Endothelial cell of umbilical vein (primary cell): ENCODE measurements around the gene AQP2. TPM values are rescaled to one million over a fixed set of nuclear protein-coding genes. Genes with fewer than 3 reads are reported as not detected.

Experiments
- BruUV-seq: library from RNA; stranded (reverse); fragments of 400-500 nt; replicated peaks from 2 replicates; lab custom pipeline; 2021; lab: Mats Ljungman, UMichigan
- CTCF ChIA-PET: fragments of 300-600, 350-600 bp; sonication (Branson Sonifier 250); formaldehyde crosslinking; loops from one replicate; lab custom pipeline; 2021; ENCODE audit warnings: antibody characterized with exemption, inconsistent platforms; lab: Charles Lee
- POLR2A ChIA-PET: fragments of 300-600, 350-600 bp; sonication (Branson Sonifier 250); formaldehyde crosslinking; loops from one replicate; lab custom pipeline; 2021; ENCODE audit warnings: antibody characterized with exemption, inconsistent platforms; lab: Charles Lee
- DNase-seq: peaks from one replicate; pipeline ENCODE4 v3.0.0-alpha.2; 2011; ENCODE audit warnings: low read depth, low spot score
- FAIRE-seq: peaks from 2 replicates; lab custom pipeline; 2011; peaks lifted over from hg19 to GRCh38; lab: Jason Lieb, UNC
- H2AFZ ChIP-seq: 2 replicates; pipeline ENCODE4 v1.6.0; 2012; ENCODE audit warnings: low read depth, low read length, control low read depth, inconsistent platforms
- H3K27ac ChIP-seq: 2 replicates; pipeline ENCODE4 v1.5.1; 2011; ENCODE audit warnings: low read depth, mild to moderate bottlenecking, control low read depth, low read length, moderate library complexity; ENCODE audit not compliant: insufficient read depth
- H3K27me3 ChIP-seq, 2 experiments: 2 replicates each; pipeline versions ENCODE4 v1.6.0 to v1.6.1; 2011; ENCODE audit warnings: low read length in 2 of 2, mixed read lengths in 1 of 2; ENCODE audit not compliant: control insufficient read depth in 2 of 2, insufficient read depth in 2 of 2
- H3K36me3 ChIP-seq, 2 experiments: 2 replicates in 1 of 2; 3 replicates in 1 of 2; pipeline ENCODE4 v1.5.1; 2011; ENCODE audit warnings: low read length in 2 of 2, mild to moderate bottlenecking in 1 of 2, moderate library complexity in 1 of 2; ENCODE audit not compliant: control insufficient read depth in 2 of 2, insufficient read depth in 2 of 2; ENCODE audit errors: extremely low read depth in 1 of 2
- H3K4me1 ChIP-seq: 3 replicates; pipeline ENCODE4 v1.5.1; 2011; ENCODE audit warnings: mild to moderate bottlenecking, low read length; ENCODE audit not compliant: control insufficient read depth, insufficient read depth; ENCODE audit errors: extremely low read depth
- H3K4me2 ChIP-seq: 2 replicates; pipeline ENCODE4 v1.6.1; 2011; ENCODE audit warnings: low read length, control low read depth, mixed read lengths; ENCODE audit not compliant: insufficient read depth
- H3K4me3 ChIP-seq, 3 experiments: fragments of 200-600 bp in 1 of 3; sonication (generic), shearing (Covaris generic) in 1 of 3; replicated peaks in 1 of 3; 2 replicates each; pipeline ENCODE4 v1.5.1; 2011 to 2016; ENCODE audit warnings: control low read depth in 3 of 3, low read length in 3 of 3, mild to moderate bottlenecking in 2 of 3, inconsistent platforms in 1 of 3, low read depth in 1 of 3, moderate library complexity in 1 of 3; ENCODE audit not compliant: insufficient read depth in 1 of 3
- H3K79me2 ChIP-seq: 2 replicates; pipeline ENCODE4 v1.6.0; 2012; ENCODE audit warnings: low read length, inconsistent platforms; ENCODE audit not compliant: control insufficient read depth, insufficient read depth
- H3K9ac ChIP-seq: replicated peaks from 2 replicates; pipeline ENCODE3; 2011; ENCODE audit warnings: low read length, control low read depth; ENCODE audit not compliant: insufficient read depth; ENCODE audit errors: extremely low read depth
- H3K9me1 ChIP-seq: replicated peaks from 3 replicates; pipeline ENCODE4 v1.6.0; 2011; ENCODE audit warnings: mild to moderate bottlenecking, low read length; ENCODE audit not compliant: control insufficient read depth, insufficient read depth; ENCODE audit errors: extremely low read depth
- H3K9me3 ChIP-seq: replicated peaks from 2 replicates; pipeline ENCODE4 v1.5.1; 2012; ENCODE audit warnings: low read length, inconsistent platforms; ENCODE audit not compliant: control insufficient read depth, insufficient read depth
- H4K20me1 ChIP-seq: replicated peaks from 2 replicates; pipeline ENCODE3; 2011; ENCODE audit warnings: mild to moderate bottlenecking, low read length; ENCODE audit not compliant: control insufficient read depth, insufficient read depth; ENCODE audit errors: extremely low read depth
- CTCF ChIP-seq, 2 donors: IDR thresholded peaks; 1 replicate in 1 of 2; 2 replicates in 1 of 2; pipeline ENCODE4 v1.5.1; 2011; ENCODE audit warnings: low read length in 2 of 2, mild to moderate bottlenecking in 2 of 2, moderate library complexity in 2 of 2, control low read depth in 1 of 2, inconsistent platforms in 1 of 2, low read depth in 1 of 2; ENCODE audit not compliant: insufficient read depth in 1 of 2; ENCODE audit errors: extremely low read depth in 1 of 2
- EZH2 ChIP-seq: IDR thresholded peaks from 2 replicates; pipeline ENCODE4 v1.6.1; 2012; ENCODE audit warnings: borderline replicate concordance, low read depth, mild to moderate bottlenecking, moderate library complexity, low read length, inconsistent platforms; ENCODE audit not compliant: severe bottlenecking
- FOS ChIP-seq: IDR thresholded peaks from 2 replicates; pipeline ENCODE4 v1.6.1; 2011; ENCODE audit warnings: mild to moderate bottlenecking, low read length, moderate library complexity, borderline replicate concordance; ENCODE audit not compliant: insufficient read depth
- GATA2 ChIP-seq: IDR thresholded peaks from 2 replicates; pipeline ENCODE4 v1.7.0; 2011; ENCODE audit warnings: low read depth, mild to moderate bottlenecking, moderate library complexity, mixed read lengths, low read length; ENCODE audit not compliant: insufficient read length, insufficient read depth
- JUN ChIP-seq: IDR thresholded peaks from 2 replicates; pipeline ENCODE4 v1.6.1; 2011; ENCODE audit warnings: borderline replicate concordance, low read depth; ENCODE audit not compliant: insufficient read length, insufficient read depth
- MAX ChIP-seq: IDR thresholded peaks from 2 replicates; pipeline ENCODE4 v1.6.1; 2011; ENCODE audit not compliant: insufficient read depth, insufficient read length
- MYC ChIP-seq: IDR thresholded peaks from one replicate; pipeline ENCODE4 v1.6.1; 2011; ENCODE audit warnings: mild to moderate bottlenecking, low read depth, low read length
- POLR2A ChIP-seq: IDR thresholded peaks from 2 replicates; pipeline ENCODE4 v1.6.1; 2012; ENCODE audit warnings: low read depth, mild to moderate bottlenecking, control low read depth, low read length
- POLR2AphosphoS5 ChIP-seq: IDR thresholded peaks from 2 replicates; pipeline ENCODE4 v1.6.1; 2012; ENCODE audit warnings: low read depth, mild to moderate bottlenecking, control low read depth, low read length, moderate library complexity; ENCODE audit not compliant: insufficient read depth
- dilution Hi-C: fragments of 300-500 bp; cut with MboI; formaldehyde crosslinking; loops from one replicate; pipeline ENCODE4 v1.15.0; 2019; ENCODE audit warnings: low sequenced_read_pairs; ENCODE audit not compliant: extremely low pct_ligation_motif_present
- intact Hi-C: fragments of 100-400 bp; cut with micrococcal nuclease; formaldehyde crosslinking; loops from one replicate; pipeline ENCODE4 v1.10.0; 2022
- polyA plus RNA-seq, 4 experiments: library from polyadenylated mRNA; depleted of rRNA in 3 of 4; stranded (reverse) in 3 of 4; unstranded in 1 of 4; fragments of >200 nt; gene quantifications; 2 replicates each; pipeline versions ENCODE4 v1.2.1 to v1.2.3, GENCODE V29; 2011 to 2012; ENCODE audit warnings: missing spikeins in 1 of 4
- total RNA-seq: library from RNA; stranded (reverse); gene quantifications from 2 replicates; pipeline ENCODE4 v1.2.3, GENCODE V29; 2021

Gene AQP2
- total and polyA plus RNA-seq, 2 donors (not counting 3 experiments of a cell fraction or from before 2014, with no cell fraction given), result not detected

GRCh38 chr12:49943625-49943960, 6.9 kb upstream of the AQP2 start:
- Histone ChIP-seq H3K4me1 (peaks cover 11% of the 10 kb centered on the region), H3K27ac (no peak overlapping the region), H3K9me3 (no peaks in the 10 kb centered on the region), H2AFZ (no peak overlapping the region), H3K4me3 (no peak overlapping the region), H3K79me2 (no peaks in the 10 kb centered on the region), H3K27me3 (no peaks in the 10 kb centered on the region), H3K4me2 (no peak overlapping the region), H3K36me3 (no peaks in the 10 kb centered on the region), H3K9ac (no peak overlapping the region), H4K20me1 (no peaks in the 10 kb centered on the region), H3K9me1 (no peaks in the 10 kb centered on the region)
- dilution Hi-C loops, result no loop called here
- intact Hi-C loops, result no loop called here
- FAIRE-seq (no peak), DNase-seq (no peak)
- TF ChIP-seq FOS (no peak), MYC (no peak), EZH2 (no peak), POLR2AphosphoS5 (no peak), JUN (no peak)
- no TSS peak for BruUV-seq
- POLR2A ChIA-PET, result no interaction called here
- CTCF ChIA-PET, result interaction anchor here (1.0 to 3.5 kb wide), 7 partner anchors 13 to 127 kb away, joined by 3 to 14 read pairs (median 4); no protein-coding TSS in a partner anchor

GRCh38 chr12:49944046-49944445, 6.5 kb upstream of the AQP2 start:
- Histone ChIP-seq H3K79me2 (no peaks in the 10 kb centered on the region), H3K4me3 (no peak overlapping the region), H4K20me1 (no peaks in the 10 kb centered on the region), H2AFZ (no peak overlapping the region), H3K9me1 (no peaks in the 10 kb centered on the region), H3K27me3 (no peaks in the 10 kb centered on the region), H3K4me1 (peaks cover 11% of the 10 kb centered on the region), H3K9ac (no peak overlapping the region), H3K9me3 (no peaks in the 10 kb centered on the region), H3K4me2 (no peak overlapping the region), H3K36me3 (no peaks in the 10 kb centered on the region), H3K27ac (no peak overlapping the region)
- ChIA-PET POLR2A (no interaction called here), CTCF (interaction anchor here (1.0 to 3.5 kb wide), 5 partner anchors 16 to 126 kb away, joined by 3 to 14 read pairs (median 4); no protein-coding TSS in a partner anchor)
- DNase-seq (no peak), FAIRE-seq (no peak)
- dilution Hi-C loops, result no loop called here
- intact Hi-C loops, result no loop called here
- no TSS peak for BruUV-seq
- TF ChIP-seq FOS (no peak), MAX (no peak), JUN (no peak), CTCF (IDR thresholded peaks at IDR 0.05; ENCODE audit: extremely low read depth in 1 of 2, insufficient read depth in 1 of 2, low read depth in 1 of 2, low read length in 2 of 2) (no peak), EZH2 (no peak), GATA2 (no peak), MYC (no peak), POLR2AphosphoS5 (no peak), POLR2A (no peak)
